ENCODE measurements around the gene USP6. TPM values are rescaled to one million over a fixed set of nuclear protein-coding genes. Genes with fewer than 3 reads are reported as not detected.

The USP6 gene
- total and polyA plus RNA-seq, 10 of the 15 experiments (the other 5 are each of a cell fraction or from before 2014, with no cell fraction given) = under 0.01 to 0.39 (median 0.10) TPM; not detected in 2

DNA sequence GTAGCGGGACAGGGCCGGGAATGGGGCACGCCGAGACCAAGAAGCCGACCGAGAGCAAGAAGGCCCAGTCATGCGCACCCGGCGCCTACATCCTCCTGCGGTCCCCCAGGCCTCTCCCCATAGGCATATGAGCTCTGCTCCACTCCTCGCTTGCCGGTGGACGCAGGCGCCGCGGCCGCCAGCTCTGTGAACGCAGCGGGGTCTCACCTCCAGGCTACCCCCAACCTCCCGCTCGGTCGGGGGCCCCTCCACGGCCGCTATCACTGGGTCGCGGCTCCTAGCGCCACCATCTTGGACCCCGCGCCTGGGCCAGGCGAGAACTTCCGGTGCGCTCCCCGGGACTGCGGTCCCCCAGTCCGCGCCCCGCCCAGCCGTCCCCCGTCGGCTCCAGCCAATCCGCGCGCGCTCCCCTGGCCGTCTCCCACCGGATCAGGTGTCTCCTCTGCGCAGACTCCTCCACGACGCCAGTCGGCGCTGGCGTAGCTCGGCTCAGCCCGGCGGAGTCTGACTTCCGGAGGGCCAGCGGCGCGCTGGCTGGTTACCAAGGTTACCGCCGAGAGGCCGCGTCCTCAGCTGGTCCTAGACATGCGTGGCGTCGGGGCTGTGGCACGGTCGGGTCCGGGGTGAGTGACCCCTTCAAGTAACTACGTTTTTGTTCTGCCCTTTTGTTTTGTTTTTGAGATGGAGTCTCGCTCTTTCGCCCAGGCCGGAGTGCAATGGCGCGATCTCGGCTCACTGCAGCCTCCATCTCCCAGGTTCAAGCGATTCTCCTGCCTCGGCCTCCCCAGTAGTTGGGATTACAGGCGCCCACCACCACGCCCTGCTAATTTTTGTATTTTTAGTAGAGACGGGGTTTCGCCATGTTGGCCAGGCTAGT is 75.9 kb downstream of the USP6 start, which contains the start of gene ZNF594 (continued):
- TF ChIP-seq, protein P1, sequence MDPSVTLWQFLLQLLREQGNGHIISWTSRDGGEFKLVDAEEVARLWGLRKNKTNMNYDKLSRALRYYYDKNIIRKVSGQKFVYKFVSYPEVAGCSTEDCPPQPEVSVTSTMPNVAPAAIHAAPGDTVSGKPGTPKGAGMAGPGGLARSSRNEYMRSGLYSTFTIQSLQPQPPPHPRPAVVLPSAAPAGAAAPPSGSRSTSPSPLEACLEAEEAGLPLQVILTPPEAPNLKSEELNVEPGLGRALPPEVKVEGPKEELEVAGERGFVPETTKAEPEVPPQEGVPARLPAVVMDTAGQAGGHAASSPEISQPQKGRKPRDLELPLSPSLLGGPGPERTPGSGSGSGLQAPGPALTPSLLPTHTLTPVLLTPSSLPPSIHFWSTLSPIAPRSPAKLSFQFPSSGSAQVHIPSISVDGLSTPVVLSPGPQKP (IDR thresholded peaks at IDR 0.05; ENCODE audit: low read depth, low read length) = peak; percentile 93

DNA sequence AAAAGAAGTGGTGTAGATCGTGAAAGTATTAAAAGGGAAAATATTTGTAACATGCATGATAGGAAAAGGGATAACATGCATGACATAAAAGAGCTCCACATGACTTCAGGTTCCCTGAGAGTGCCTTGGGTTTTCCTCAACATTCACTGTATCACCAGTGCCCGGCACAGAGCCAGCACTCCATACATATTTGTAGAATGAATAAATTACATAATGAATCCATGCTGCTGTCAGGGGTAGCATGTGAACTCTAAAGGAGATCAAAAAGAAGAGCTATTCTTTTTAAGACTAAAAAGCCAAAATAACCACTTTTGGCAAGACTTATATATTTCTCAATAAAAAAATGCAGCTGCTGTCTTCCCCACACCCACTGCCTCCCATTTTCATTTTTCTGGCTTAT is 78.5 kb downstream of the USP6 start:
- POLR2A ChIA-PET = interaction anchor here (0.7 to 1.7 kb wide), 4 partner anchors 32 to 230 kb away, joined by 3 to 7 read pairs (median 4); partner anchors contain the start of gene ZNF232
- intact Hi-C loops (cut with micrococcal nuclease; ENCODE audit: unreplicated experiment) = no loop called here
- FAIRE-seq (no peak), DNase-seq (ENCODE audit: low read depth, low spot score) (no peak), ATAC-seq (no peak)
- CTCF ChIA-PET = interaction anchor here (1.2 to 14.1 kb wide), 4 partner anchors 42 to 246 kb away, joined by 3 to 209 read pairs (median 19); partner anchors contain the start of genes C1QBP and SCIMP
- H3K27ac ChIP-seq (ENCODE audit: control insufficient read depth, insufficient read depth) = no peak overlapping the region
- no peak overlapping the region for H3K4me3 ChIP-seq
- H3K79me2 ChIP-seq (ENCODE audit: control insufficient read depth, insufficient read depth, low read length) = peaks cover 21% of the 10 kb centered on the region
- TF ChIP-seq SMAD1 (IDR thresholded peaks at IDR 0.05; ENCODE audit: low read depth, partially characterized antibody) (no peak), SUZ12 (IDR thresholded peaks at IDR 0.05; ENCODE audit: unreplicated experiment) (no peak)
- TF ChIP-seq, protein P2, sequence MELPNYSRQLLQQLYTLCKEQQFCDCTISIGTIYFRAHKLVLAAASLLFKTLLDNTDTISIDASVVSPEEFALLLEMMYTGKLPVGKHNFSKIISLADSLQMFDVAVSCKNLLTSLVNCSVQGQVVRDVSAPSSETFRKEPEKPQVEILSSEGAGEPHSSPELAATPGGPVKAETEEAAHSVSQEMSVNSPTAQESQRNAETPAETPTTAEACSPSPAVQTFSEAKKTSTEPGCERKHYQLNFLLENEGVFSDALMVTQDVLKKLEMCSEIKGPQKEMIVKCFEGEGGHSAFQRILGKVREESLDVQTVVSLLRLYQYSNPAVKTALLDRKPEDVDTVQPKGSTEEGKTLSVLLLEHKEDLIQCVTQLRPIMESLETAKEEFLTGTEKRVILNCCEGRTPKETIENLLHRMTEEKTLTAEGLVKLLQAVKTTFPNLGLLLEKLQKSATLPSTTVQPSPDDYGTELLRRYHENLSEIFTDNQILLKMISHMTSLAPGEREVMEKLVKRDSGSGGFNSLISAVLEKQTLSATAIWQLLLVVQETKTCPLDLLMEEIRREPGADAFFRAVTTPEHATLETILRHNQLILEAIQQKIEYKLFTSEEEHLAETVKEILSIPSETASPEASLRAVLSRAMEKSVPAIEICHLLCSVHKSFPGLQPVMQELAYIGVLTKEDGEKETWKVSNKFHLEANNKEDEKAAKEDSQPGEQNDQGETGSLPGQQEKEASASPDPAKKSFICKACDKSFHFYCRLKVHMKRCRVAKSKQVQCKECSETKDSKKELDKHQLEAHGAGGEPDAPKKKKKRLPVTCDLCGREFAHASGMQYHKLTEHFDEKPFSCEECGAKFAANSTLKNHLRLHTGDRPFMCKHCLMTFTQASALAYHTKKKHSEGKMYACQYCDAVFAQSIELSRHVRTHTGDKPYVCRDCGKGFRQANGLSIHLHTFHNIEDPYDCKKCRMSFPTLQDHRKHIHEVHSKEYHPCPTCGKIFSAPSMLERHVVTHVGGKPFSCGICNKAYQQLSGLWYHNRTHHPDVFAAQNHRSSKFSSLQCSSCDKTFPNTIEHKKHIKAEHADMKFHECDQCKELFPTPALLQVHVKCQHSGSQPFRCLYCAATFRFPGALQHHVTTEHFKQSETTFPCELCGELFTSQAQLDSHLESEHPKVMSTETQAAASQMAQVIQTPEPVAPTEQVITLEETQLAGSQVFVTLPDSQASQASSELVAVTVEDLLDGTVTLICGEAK (IDR thresholded peaks at IDR 0.05; ENCODE audit: borderline replicate concordance) = no peak
- TF ChIP-seq, protein P3, sequence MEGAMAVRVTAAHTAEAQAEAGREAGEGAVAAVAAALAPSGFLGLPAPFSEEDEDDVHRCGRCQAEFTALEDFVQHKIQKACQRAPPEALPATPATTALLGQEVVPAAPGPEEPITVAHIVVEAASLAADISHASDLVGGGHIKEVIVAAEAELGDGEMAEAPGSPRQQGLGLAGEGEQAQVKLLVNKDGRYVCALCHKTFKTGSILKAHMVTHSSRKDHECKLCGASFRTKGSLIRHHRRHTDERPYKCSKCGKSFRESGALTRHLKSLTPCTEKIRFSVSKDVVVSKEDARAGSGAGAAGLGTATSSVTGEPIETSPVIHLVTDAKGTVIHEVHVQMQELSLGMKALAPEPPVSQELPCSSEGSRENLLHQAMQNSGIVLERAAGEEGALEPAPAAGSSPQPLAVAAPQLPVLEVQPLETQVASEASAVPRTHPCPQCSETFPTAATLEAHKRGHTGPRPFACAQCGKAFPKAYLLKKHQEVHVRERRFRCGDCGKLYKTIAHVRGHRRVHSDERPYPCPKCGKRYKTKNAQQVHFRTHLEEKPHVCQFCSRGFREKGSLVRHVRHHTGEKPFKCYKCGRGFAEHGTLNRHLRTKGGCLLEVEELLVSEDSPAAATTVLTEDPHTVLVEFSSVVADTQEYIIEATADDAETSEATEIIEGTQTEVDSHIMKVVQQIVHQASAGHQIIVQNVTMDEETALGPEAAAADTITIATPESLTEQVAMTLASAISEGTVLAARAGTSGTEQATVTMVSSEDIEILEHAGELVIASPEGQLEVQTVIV (IDR thresholded peaks at IDR 0.05; ENCODE audit: borderline replicate concordance, partially characterized antibody) = no peak
- no peak overlapping the region for H2AFZ ChIP-seq (ENCODE audit: control insufficient read depth, low read depth, low read length)
- RAD21 ChIA-PET (ENCODE audit: unreplicated experiment) = interaction anchor here (1.3 to 9.7 kb wide), 3 partner anchors 34 to 142 kb away, joined by 3 to 125 read pairs (median 105); partner anchors contain the start of gene SCIMP
- no peaks in the 10 kb centered on the region for H4K20me1 ChIP-seq (ENCODE audit: control insufficient read depth, insufficient read depth)
- H3K4me1 ChIP-seq (ENCODE audit: control insufficient read depth, insufficient read depth, low read length) = peaks cover 19% of the 10 kb centered on the region
- WGBS (ENCODE audit: insufficient coverage, insufficient replicate concordance, low lambda C conversion rate, missing lambda C conversion rate) = 71% methylated on average over 2 of the region's 2 CpGs
- no peak overlapping the region for H3K9ac ChIP-seq (ENCODE audit: control insufficient read depth, insufficient read depth, low read length)
- no peak overlapping the region for H3K4me2 ChIP-seq (ENCODE audit: control insufficient read depth, insufficient read depth)
- BruUV-seq (replicated peaks) = no TSS peak
- no peaks in the 10 kb centered on the region for H3K27me3 ChIP-seq (replicated peaks in 1 of 2; ENCODE audit: control insufficient read depth in 2 of 2, insufficient read depth in 2 of 2, low read length in 1 of 2)
- H3K9me3 ChIP-seq (replicated peaks; ENCODE audit: control insufficient read depth, insufficient read depth, low read length) = peaks cover 8% of the 10 kb centered on the region; the same call in 2 of the 3 replicates
- in situ Hi-C loops (cut with MboI) = no loop called here
- H3K36me3 ChIP-seq (ENCODE audit: control insufficient read depth in 2 of 2, insufficient read depth in 2 of 2, low read length in 1 of 2) = peaks cover 0 to under 1% of the 10 kb centered on the region in 2 experiments; a peak in 1 of 4 replicates
- SMC1A ChIA-PET (ENCODE audit: uncharacterized antibody, unreplicated experiment) = interaction anchor here (1.1 to 9.8 kb wide), 3 partner anchors 34 to 113 kb away, joined by 3 to 157 read pairs (median 129); partner anchors contain the start of gene SCIMP

Data from GM12878 (cell line).